ENCODE measurements around the gene CNOT8. TPM values are rescaled to one million over a fixed set of nuclear protein-coding genes. Genes with fewer than 3 reads are reported as not detected.
A peak's percentile ranks its signal among the peaks of the same experiment; 100 is the strongest.

The CNOT8 gene
- total and polyA plus RNA-seq, 9 donors = 34.0 to 51.0 (median 40.5) TPM

- TF ChIP-seq EP300 (IDR thresholded peaks at IDR 0.05) = no peak
- no peak for TF ChIP-seq POLR2A (IDR thresholded peaks at IDR 0.05)
- TF ChIP-seq CTCF (IDR thresholded peaks at IDR 0.05) = no peak
- Histone ChIP-seq H3K4me3 (no peak overlapping the region), H3K27me3 (no peaks in the 10 kb centered on the region), H3K9me3 (no peaks in the 10 kb centered on the region), H3K27ac (no peak overlapping the region), H3K4me1 (ENCODE audit: insufficient read depth) (peaks cover 1% of the 10 kb centered on the region), H3K36me3 (no peaks in the 10 kb centered on the region)
- DNase-seq = no peak
- intact Hi-C loops (cut with DNase I) = no loop called here
- 68 to 83% (median 74%) methylated on average over 6 of the region's 6 CpGs for WGBS, 3 donors
These were observed 15.5 kb upstream of the CNOT8 start for GRCh38 chr5:154842689-154843530.

DNA sequence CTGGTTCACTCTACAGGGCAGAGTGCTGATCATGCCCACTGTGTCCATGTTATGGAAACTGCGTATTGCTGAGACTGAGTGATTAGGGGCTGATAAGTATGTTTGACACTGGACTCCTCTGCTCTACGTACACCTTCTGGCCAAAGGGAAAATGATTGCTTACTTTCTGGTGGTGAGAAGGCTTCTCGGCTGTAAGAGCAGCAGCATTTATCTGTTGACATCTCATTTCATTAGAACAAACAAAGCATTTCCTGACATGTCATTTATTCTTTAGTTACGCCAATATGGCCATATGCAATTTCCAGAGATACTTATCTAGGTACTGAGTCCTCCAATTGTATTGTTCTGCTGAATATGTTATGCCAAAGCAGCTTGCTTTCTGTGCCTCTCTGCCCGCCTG lies 13.6 kb upstream of the CNOT8 start:
- Histone ChIP-seq H3K4me3 (no peak overlapping the region), H3K36me3 (no peaks in the 10 kb centered on the region), H3K9me3 (no peaks in the 10 kb centered on the region), H3K4me1 (ENCODE audit: insufficient read depth) (peaks cover 5% of the 10 kb centered on the region), H3K27ac (no peak overlapping the region), H3K27me3 (no peaks in the 10 kb centered on the region)
- TF ChIP-seq EP300 (IDR thresholded peaks at IDR 0.05) (no peak), POLR2A (IDR thresholded peaks at IDR 0.05) (no peak), CTCF (IDR thresholded peaks at IDR 0.05) (no peak)
- no peak for DNase-seq
- WGBS, 3 donors = 86 to 91% (median 88%) methylated on average over 5 of the region's 5 CpGs
- intact Hi-C loops (cut with DNase I) = no loop called here

DNA sequence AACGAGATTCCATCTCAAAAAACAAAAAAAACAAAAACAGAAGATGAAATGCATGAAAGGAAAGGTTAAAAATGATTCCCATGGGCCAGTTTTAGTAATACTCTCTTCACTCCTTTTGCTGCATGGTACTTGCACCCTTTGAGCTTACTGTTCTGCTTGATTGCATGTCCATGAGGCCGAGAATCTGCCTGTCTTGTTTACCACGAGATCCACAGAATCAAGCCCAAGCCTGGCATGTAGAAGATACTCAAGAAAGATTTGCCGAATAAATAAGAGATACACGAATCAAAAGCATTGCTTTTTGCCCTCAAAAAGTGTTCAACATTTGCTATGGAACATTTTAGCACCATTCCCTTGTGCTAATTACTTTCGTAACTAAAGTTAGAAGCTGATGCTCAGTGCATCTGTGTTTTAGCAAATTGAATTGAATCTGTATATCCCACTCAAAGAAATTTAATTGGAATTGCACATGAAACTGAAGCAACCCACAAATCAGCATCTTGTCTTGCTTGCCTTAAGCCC lies 9.1 kb upstream of the CNOT8 start:
- peak overlapping the region in 1 of 2 donors; percentile 68 for H3K27ac ChIP-seq
- no peaks in the 10 kb centered on the region for H3K27me3 ChIP-seq
- no peak for DNase-seq
- intact Hi-C loops (cut with DNase I) = no loop called here
- peaks cover 8% of the 10 kb centered on the region for H3K4me1 ChIP-seq (ENCODE audit: insufficient read depth)
- 21 to 38% (median 29%) methylated on average over 6 of the region's 6 CpGs for WGBS, 3 donors
- H3K36me3 ChIP-seq = no peaks in the 10 kb centered on the region
- H3K9me3 ChIP-seq = no peaks in the 10 kb centered on the region
- TF ChIP-seq EP300 (IDR thresholded peaks at IDR 0.05) (no peak), CTCF (IDR thresholded peaks at IDR 0.05) (no peak), POLR2A (IDR thresholded peaks at IDR 0.05) (no peak)
- peak overlapping the region; percentile 54 for H3K4me3 ChIP-seq

- DNase-seq = no peak
- H3K9me3 ChIP-seq = no peaks in the 10 kb centered on the region
- WGBS, 3 donors = 3 to 11% (median 5%) methylated on average over 2 of the region's 2 CpGs
- peak overlapping the region; percentile 54 for H3K4me3 ChIP-seq
- peak overlapping the region; percentile 22 to 68 for H3K27ac ChIP-seq
- intact Hi-C loops (cut with DNase I) = loop anchor here in 2 of 4 donors (10.0 kb wide), 1 partner anchor 95 kb away; the partner anchor contains the start of gene LARP1 (in 2 of the 2)
- H3K36me3 ChIP-seq = no peaks in the 10 kb centered on the region
- H3K4me1 ChIP-seq (ENCODE audit: insufficient read depth) = peaks cover 8% of the 10 kb centered on the region
- H3K27me3 ChIP-seq = no peaks in the 10 kb centered on the region
- no peak for TF ChIP-seq CTCF (IDR thresholded peaks at IDR 0.05)
- no peak for TF ChIP-seq EP300 (IDR thresholded peaks at IDR 0.05)
These were observed 8.6 kb upstream of the CNOT8 start for GRCh38 chr5:154849791-154850201.

Data from ovary (tissue), 9 donors.